H1 (cell line): Measurements from ENCODE around the gene CHAD. TPM values are rescaled to one million over a fixed set of nuclear protein-coding genes. Genes with fewer than 3 reads are reported as not detected.

ENCODE experiments used
- CTCF ChIA-PET: fragments of 300-600 bp; sonication (Branson Sonifier 250); formaldehyde crosslinking; loops from one replicate; lab custom pipeline; 2021; ENCODE audit not compliant: partially characterized antibody; lab: Charles Lee
- POLR2A ChIA-PET: fragments of 300-600 bp; sonication (Branson Sonifier 250); formaldehyde crosslinking; loops from one replicate; lab custom pipeline; 2021; ENCODE audit warnings: inconsistent platforms; ENCODE audit not compliant: partially characterized antibody; lab: Charles Lee
- DNase-seq, 2 experiments: peaks; one replicate each; pipeline versions ENCODE4 v3.0.0 to v3.0.0-alpha.2; 2010 to 2022; ENCODE audit warnings: low spot score in 2 of 2, low read depth in 1 of 2, mixed read lengths in 1 of 2
- FAIRE-seq: peaks from 2 replicates; lab custom pipeline; 2011; peaks lifted over from hg19 to GRCh38; lab: Jason Lieb, UNC
- H2AFZ ChIP-seq: 2 replicates; pipeline ENCODE4 v1.8.1; 2012; ENCODE audit warnings: low read length, inconsistent platforms
- H2AK5ac ChIP-seq: 2 replicates; pipeline ENCODE4 v1.6.1; 2013; ENCODE audit warnings: low read depth, low read length
- H2BK120ac ChIP-seq: replicated peaks from 2 replicates; pipeline ENCODE3; 2013; ENCODE audit warnings: low read depth, low read length, inconsistent platforms
- H2BK12ac ChIP-seq: 2 replicates; pipeline ENCODE4 v1.6.1; 2013; ENCODE audit warnings: low read depth, low read length
- H2BK15ac ChIP-seq: 2 replicates; pipeline ENCODE4 v1.6.1; 2013; ENCODE audit warnings: low read length
- H2BK20ac ChIP-seq: 2 replicates; pipeline ENCODE4 v1.6.1; 2013; ENCODE audit warnings: low read length
- H2BK5ac ChIP-seq: 2 replicates; pipeline ENCODE4 v1.6.1; 2013; ENCODE audit warnings: low read depth, low read length
- H3K14ac ChIP-seq: 2 replicates; pipeline ENCODE4 v1.6.1; 2013; ENCODE audit warnings: inconsistent platforms; ENCODE audit not compliant: insufficient read length
- H3K18ac ChIP-seq: 2 replicates; pipeline ENCODE4 v1.6.1; 2013; ENCODE audit warnings: low read length; ENCODE audit errors: extremely low read depth
- H3K23ac ChIP-seq: 2 replicates; pipeline ENCODE4 v1.6.1; 2013; ENCODE audit warnings: inconsistent platforms; ENCODE audit not compliant: insufficient read length
- H3K23me2 ChIP-seq: 2 replicates; pipeline ENCODE4 v1.6.1; 2013; ENCODE audit warnings: low read depth, low read length
- H3K27ac ChIP-seq: 2 replicates; pipeline ENCODE4 v1.6.1; 2011; ENCODE audit warnings: low read depth, low read length, inconsistent platforms
- H3K27me3 ChIP-seq, 4 experiments: replicated peaks in 1 of 4; 1 replicate in 1 of 4; 2 replicates in 3 of 4; pipeline versions ENCODE4 v1.6.1 to v1.8.1; 2011 to 2013; ENCODE audit warnings: low read length in 3 of 4, mild to moderate bottlenecking in 3 of 4, inconsistent platforms in 2 of 4, mixed read lengths in 2 of 4, moderate library complexity in 1 of 4; ENCODE audit not compliant: control insufficient read depth in 3 of 4, insufficient read depth in 3 of 4; ENCODE audit errors: extremely low read depth in 1 of 4
- H3K36me3 ChIP-seq, 4 experiments: 2 replicates each; pipeline versions ENCODE4 v1.6.1 to v1.8.1; 2011 to 2013; ENCODE audit warnings: mild to moderate bottlenecking in 4 of 4, low read length in 3 of 4, moderate library complexity in 2 of 4, control low read depth in 1 of 4, inconsistent platforms in 1 of 4; ENCODE audit not compliant: insufficient read depth in 4 of 4, control insufficient read depth in 2 of 4
- H3K4ac ChIP-seq: replicated peaks from 2 replicates; pipeline ENCODE3; 2013; ENCODE audit warnings: low read length, low read depth, mixed read lengths, inconsistent platforms; ENCODE audit not compliant: insufficient read length
- H3K4me1 ChIP-seq, 4 experiments: replicated peaks in 1 of 4; 1 replicate in 1 of 4; 2 replicates in 3 of 4; pipeline versions ENCODE4 v1.6.1 to v1.8.1; 2011 to 2013; ENCODE audit warnings: low read length in 3 of 4, inconsistent platforms in 2 of 4, mixed read lengths in 1 of 4; ENCODE audit not compliant: insufficient read depth in 4 of 4, control insufficient read depth in 3 of 4
- H3K4me2 ChIP-seq, 2 experiments: 2 replicates each; pipeline versions ENCODE4 v1.6.1 to v1.8.1; 2011 to 2013; ENCODE audit warnings: low read depth in 2 of 2, low read length in 2 of 2, control low read depth in 1 of 2, inconsistent platforms in 1 of 2, mild to moderate bottlenecking in 1 of 2; ENCODE audit not compliant: insufficient read depth in 1 of 2
- H3K4me3 ChIP-seq, 4 experiments: fragments of 200-600, 300-600 bp in 1 of 4; sonication (generic), shearing (Covaris generic), sonication (Bioruptor Twin) in 1 of 4; 2 replicates each; pipeline versions ENCODE4 v1.5.1 to v1.8.1; 2011 to 2016; ENCODE audit warnings: low read length in 4 of 4, low read depth in 3 of 4, control low read depth in 2 of 4, inconsistent platforms in 2 of 4, mild to moderate bottlenecking in 2 of 4, mixed read lengths in 1 of 4, moderate library complexity in 1 of 4; ENCODE audit not compliant: insufficient read depth in 2 of 4; ENCODE audit errors: extremely low read depth in 1 of 4
- H3K56ac ChIP-seq: replicated peaks from 2 replicates; pipeline ENCODE3; 2013; ENCODE audit warnings: low read depth, mild to moderate bottlenecking, mixed read lengths, low read length, inconsistent platforms; ENCODE audit not compliant: insufficient read length
- H3K79me1 ChIP-seq: 2 replicates; pipeline ENCODE4 v1.6.1; 2013; ENCODE audit warnings: low read depth, low read length, control low read depth
- H3K79me2 ChIP-seq, 2 experiments: 2 replicates each; pipeline versions ENCODE4 v1.6.1 to v1.8.1; 2012 to 2013; ENCODE audit warnings: low read length in 2 of 2, mild to moderate bottlenecking in 2 of 2, inconsistent platforms in 1 of 2; ENCODE audit not compliant: insufficient read depth in 2 of 2, control insufficient read depth in 1 of 2
- H3K9ac ChIP-seq, 4 experiments: replicated peaks in 1 of 4; 1 replicate in 1 of 4; 2 replicates in 3 of 4; pipeline versions ENCODE4 v1.6.1 to v1.8.1; 2011 to 2013; ENCODE audit warnings: low read depth in 3 of 4, low read length in 3 of 4, control low read depth in 2 of 4, mild to moderate bottlenecking in 2 of 4, moderate library complexity in 2 of 4, inconsistent platforms in 1 of 4; ENCODE audit errors: extremely low read depth in 1 of 4
- H3K9me3 ChIP-seq, 2 experiments: 2 replicates each; pipeline versions ENCODE4 v1.6.1 to v1.8.1; 2012 to 2013; ENCODE audit warnings: mild to moderate bottlenecking in 2 of 2, moderate library complexity in 2 of 2, control low read depth in 1 of 2, inconsistent platforms in 1 of 2, low read depth in 1 of 2, low read length in 1 of 2, mixed read lengths in 1 of 2; ENCODE audit not compliant: insufficient read depth in 2 of 2
- H4K20me1 ChIP-seq, 2 experiments: replicated peaks in 1 of 2; 2 replicates each; pipeline versions ENCODE3 to v1.8.1; 2011 to 2013; ENCODE audit warnings: inconsistent platforms in 2 of 2, low read length in 2 of 2, mild to moderate bottlenecking in 1 of 2; ENCODE audit not compliant: insufficient read depth in 2 of 2, control insufficient read depth in 1 of 2
- H4K5ac ChIP-seq: 2 replicates; pipeline ENCODE4 v1.6.1; 2013; ENCODE audit warnings: low read length, low read depth, mixed read lengths, inconsistent platforms; ENCODE audit not compliant: insufficient read length
- H4K8ac ChIP-seq: 2 replicates; pipeline ENCODE4 v1.8.0; 2013; ENCODE audit warnings: mild to moderate bottlenecking, moderate library complexity, low read length, inconsistent platforms; ENCODE audit not compliant: insufficient read depth; ENCODE audit errors: extremely low read depth
- H4K91ac ChIP-seq: replicated peaks from 2 replicates; pipeline ENCODE3; 2013; ENCODE audit warnings: low read length, mixed read lengths, inconsistent platforms; ENCODE audit not compliant: insufficient read length
- CHD2 ChIP-seq: IDR thresholded peaks from 2 replicates; pipeline ENCODE4 v1.6.1; 2012; ENCODE audit warnings: low read length, improper control_type of control experiment
- GABPA ChIP-seq: IDR thresholded peaks from 2 replicates; pipeline ENCODE4 v1.6.1; 2011; ENCODE audit warnings: mild to moderate bottlenecking, low read length, moderate library complexity, borderline replicate concordance; ENCODE audit not compliant: insufficient read depth
- NRF1 ChIP-seq: IDR thresholded peaks from 2 replicates; pipeline ENCODE4 v1.6.1; 2011; ENCODE audit warnings: mild to moderate bottlenecking, low read depth, low read length, improper control_type of control experiment
- POLR2A ChIP-seq, 2 experiments: IDR thresholded peaks; 1 replicate in 1 of 2; 2 replicates in 1 of 2; pipeline ENCODE4 v1.6.1; 2011; ENCODE audit warnings: low read depth in 2 of 2, low read length in 2 of 2, mild to moderate bottlenecking in 2 of 2; ENCODE audit errors: control extremely low read depth in 1 of 2
- SIRT6 ChIP-seq: IDR thresholded peaks from one replicate; pipeline ENCODE4 v1.7.1; 2012; ENCODE audit warnings: low read length, inconsistent platforms
- WGBS, 2 experiments: shearing (Covaris generic) in 1 of 2; methylation state at CpG; one replicate each; pipeline versions ENCODE4 v1.1.6 to v1.1.7; 2013 to 2015; ENCODE audit warnings: low lambda C conversion rate in 2 of 2, mixed read lengths in 2 of 2, inconsistent platforms in 1 of 2, low coverage in 1 of 2, missing lambda C conversion rate in 1 of 2; ENCODE audit not compliant: insufficient replicate concordance in 2 of 2, insufficient coverage in 1 of 2, insufficient read length in 1 of 2; ENCODE audit errors: extremely low coverage in 1 of 2, missing lambda C conversion rate in 1 of 2; 5-methylcytosine and 5-hydroxymethylcytosine counted together
- polyA plus RNA-seq, 7 experiments: library from polyadenylated mRNA; depleted of rRNA in 3 of 7; stranded (reverse) in 5 of 7; unstranded in 2 of 7; fragments of >200 nt in 5 of 7; fragments of 200-250 nt in 2 of 7; gene quantifications; 1 replicate in 5 of 7; 2 replicates in 1 of 7; 4 replicates in 1 of 7; pipeline versions ENCODE4 v1.2.1 to v1.2.3, GENCODE V29; 2011 to 2013; ENCODE audit warnings: missing spikeins in 2 of 7, mixed read lengths in 2 of 7
- total RNA-seq: library from RNA; stranded (reverse); fragmentation: NEBNext Ultra II Directional; extraction: Animal tissue kit (Norgen Biotek cat#: 25700); gene quantifications from 2 replicates; pipeline ENCODE4 v1.2.1, GENCODE V29; 2021
- TF ChIP-seq, protein P1 (sequence below): IDR thresholded peaks from 2 replicates; pipeline ENCODE4 v1.6.1; 2011; ENCODE audit warnings: low read depth, mild to moderate bottlenecking, low read length; ENCODE audit not compliant: insufficient read depth

Gene CHAD
- total and polyA plus RNA-seq, 2 of the 8 experiments (the other 6 are each of a cell fraction or from before 2014, with no cell fraction given), result 0.03 TPM; not detected in 1

DNA sequence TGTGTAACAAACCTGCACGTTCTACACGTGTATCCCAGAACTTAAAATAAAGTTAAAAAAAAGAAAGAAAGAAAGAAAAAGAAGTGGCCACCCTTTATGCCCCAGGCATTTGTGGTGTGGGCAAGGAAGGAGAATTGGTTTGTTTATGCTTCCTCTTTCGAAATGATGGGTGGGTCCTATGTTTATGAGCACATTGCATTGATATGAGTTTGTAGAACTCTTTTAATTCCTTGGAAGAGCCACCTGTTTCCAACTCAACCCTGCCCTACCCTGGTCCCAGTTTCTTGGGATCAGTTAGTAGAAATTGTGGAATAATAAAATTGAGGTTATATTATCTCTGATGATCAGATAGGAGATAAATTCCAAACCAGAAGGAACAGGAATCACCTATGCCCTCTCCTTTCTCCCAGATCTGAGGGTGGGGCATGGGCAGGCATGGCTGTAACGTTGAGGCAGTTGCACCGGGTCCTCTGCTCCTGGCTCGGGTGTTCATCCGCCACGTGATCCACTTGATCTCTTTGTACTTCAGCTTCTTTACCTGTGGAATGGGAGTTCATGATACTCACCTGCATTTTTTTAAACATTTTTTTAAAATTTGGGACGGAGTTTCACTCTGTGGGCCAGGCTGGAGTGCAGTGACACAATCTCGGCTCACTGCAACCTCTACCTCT is 15.9 kb downstream of the CHAD start:
- Histone ChIP-seq H2BK20ac (no peak overlapping the region), H3K79me1 (no peaks in the 10 kb centered on the region), H3K4me2 (no peak overlapping the region), H4K20me1 (peaks cover 0 to 1% of the 10 kb centered on the region in 2 experiments), H4K8ac (no peak overlapping the region), H2BK12ac (no peak overlapping the region), H2BK120ac (no peak overlapping the region), H2BK5ac (no peak overlapping the region), H2BK15ac (no peak overlapping the region), H3K4ac (no peak overlapping the region), H3K36me3 (no peaks in the 10 kb centered on the region), H3K18ac (no peak overlapping the region), H3K27ac (no peak overlapping the region), H3K27me3 (no peaks in the 10 kb centered on the region), H3K4me1 (no peaks in the 10 kb centered on the region), H3K9ac (no peak overlapping the region), H2AFZ (no peak overlapping the region), H4K91ac (no peak overlapping the region), H3K79me2 (no peaks in the 10 kb centered on the region), H3K14ac (no peak overlapping the region), H3K9me3 (no peaks in the 10 kb centered on the region), H3K23ac (no peak overlapping the region), H3K23me2 (no peaks in the 10 kb centered on the region), H3K56ac (no peak overlapping the region), H4K5ac (no peak overlapping the region), H3K4me3 (no peak overlapping the region), H2AK5ac (no peak overlapping the region)
- DNase-seq (no peak), FAIRE-seq (no peak)
- TF ChIP-seq GABPA, result no peak
- TF ChIP-seq CHD2, result no peak
- TF ChIP-seq SIRT6, result no peak
- no peak for TF ChIP-seq POLR2A (IDR thresholded peaks at IDR 0.05; ENCODE audit: control extremely low read depth in 1 of 2, low read depth in 2 of 2, low read length in 2 of 2)
- TF ChIP-seq NRF1, result no peak
- TF ChIP-seq, protein P1, sequence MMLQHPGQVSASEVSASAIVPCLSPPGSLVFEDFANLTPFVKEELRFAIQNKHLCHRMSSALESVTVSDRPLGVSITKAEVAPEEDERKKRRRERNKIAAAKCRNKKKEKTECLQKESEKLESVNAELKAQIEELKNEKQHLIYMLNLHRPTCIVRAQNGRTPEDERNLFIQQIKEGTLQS, result no peak
- ChIA-PET CTCF (interaction anchor here (1.0 kb wide), 2 partner anchors 48 to 72 kb away, joined by 3 to 4 read pairs; no protein-coding TSS in a partner anchor), POLR2A (no interaction called here)
- WGBS, 2 experiments, result 87% methylated on average over 8 of the region's 10 CpGs; no CpG with 5 or more reads in 1 of the 2 experiments
